Glomerular visceral epithelial cell (primary cell): ENCODE data around the gene MED12L.
A peak's percentile ranks its signal among the peaks of the same experiment; 100 is the strongest.

ENCODE experiments used
- DNase-seq: peaks from one replicate; pipeline ENCODE4 v3.0.0-alpha.2; 2016; ENCODE audit errors: extremely low spot score

Gene MED12L

GRCh38 chr3:151297429-151297828 lies 212.0 kb downstream of the MED12L start:
- no peak for DNase-seq

DNA sequence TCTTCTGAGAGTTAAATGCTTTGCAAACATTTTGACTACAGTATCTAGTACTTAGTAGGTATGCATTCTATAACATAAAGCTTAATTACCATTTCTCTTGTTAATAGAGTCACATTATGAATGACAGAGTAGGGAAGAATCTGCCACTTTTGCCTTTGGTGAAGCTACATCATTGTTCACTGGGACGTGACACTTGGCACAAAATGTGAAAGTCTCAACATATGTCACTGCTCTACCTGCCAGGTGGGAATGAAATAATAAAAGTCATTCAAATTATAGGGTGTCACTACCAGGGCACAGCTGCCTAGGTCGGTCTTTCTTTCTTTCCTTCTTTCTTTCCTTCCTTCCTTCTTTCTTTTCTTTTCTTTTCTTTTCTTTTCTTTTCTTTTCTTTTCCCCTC lies 213.5 kb downstream of the MED12L start:
- DNase-seq = no peak

GRCh38 chr3:151300539-151300938 lies 215.1 kb downstream of the MED12L start:
- no peak for DNase-seq

GRCh38 chr3:151301787-151302186 lies 216.3 kb downstream of the MED12L start:
- no peak for DNase-seq

DNA sequence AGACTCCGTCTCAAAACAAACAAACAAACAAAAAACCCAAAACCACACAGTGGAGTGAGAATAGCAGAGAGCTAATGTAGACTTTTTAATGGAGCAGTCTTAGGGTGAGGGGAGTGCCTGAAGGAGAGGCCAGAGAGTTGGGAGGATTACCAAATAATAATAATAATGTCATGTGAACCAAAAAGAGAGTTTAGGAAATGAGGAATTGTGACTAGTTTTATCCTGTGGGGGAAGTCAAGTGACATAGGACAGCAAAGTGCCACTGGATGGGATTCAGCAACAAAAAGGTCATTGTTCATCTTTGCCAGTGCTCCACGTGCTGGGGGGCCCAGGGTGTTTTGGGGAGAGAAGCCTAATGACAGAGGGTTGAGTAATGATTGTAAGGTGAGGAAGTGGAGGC lies 218.3 kb downstream of the MED12L start:
- DNase-seq = no peak

DNA sequence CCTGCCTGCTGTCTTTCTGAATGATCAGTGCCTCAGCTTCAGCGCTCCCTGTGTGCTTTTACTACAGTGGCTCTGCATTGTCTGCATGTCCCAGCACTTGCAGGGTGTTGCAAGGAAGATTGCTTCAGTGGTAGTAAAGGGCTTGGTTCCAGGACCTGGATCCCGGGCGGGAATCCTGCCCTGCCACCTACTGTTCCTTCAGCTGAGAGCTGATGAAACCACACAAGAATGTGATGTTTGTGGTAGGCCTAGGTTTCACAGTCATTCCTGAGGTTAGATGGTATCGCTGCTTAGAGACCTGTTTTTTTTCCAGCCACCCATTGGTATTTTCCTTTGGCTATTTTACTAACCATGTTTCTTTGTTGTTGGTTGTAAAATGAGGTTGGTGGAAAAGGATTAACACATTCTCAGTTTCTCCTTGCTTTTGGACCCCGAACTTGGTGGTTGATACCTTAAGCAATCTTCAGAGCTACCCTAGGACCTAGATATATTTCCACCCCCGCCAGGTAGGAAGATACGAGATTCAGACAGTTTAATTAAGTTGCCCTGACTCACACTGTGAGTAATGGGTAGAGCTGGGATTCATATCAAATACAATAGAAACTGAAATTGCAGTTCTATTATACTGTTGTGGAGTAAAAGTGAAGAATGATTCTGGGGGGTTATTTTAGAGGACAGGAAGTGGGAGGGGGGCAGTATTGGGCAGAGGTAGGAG lies 219.8 kb downstream of the MED12L start:
- peak; percentile 95 for DNase-seq

DNA sequence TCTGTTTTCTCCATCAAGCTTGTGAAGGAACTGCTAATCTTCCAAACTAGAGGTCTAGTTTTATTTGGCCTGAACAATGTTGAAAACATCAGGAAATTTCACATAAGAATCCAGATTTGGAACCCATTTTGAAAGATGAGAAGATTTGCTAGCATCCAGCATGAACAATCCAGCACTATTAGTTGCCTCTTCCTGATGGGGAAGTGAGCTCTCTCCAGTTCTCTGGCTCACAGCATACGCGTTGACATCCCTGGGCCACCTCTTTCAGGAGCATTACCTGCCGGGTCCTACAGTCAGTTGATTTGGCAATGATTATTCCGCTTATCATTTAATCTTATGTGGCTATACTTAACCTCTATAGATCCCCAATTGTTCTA lies 220.3 kb downstream of the MED12L start:
- no peak for DNase-seq

DNA sequence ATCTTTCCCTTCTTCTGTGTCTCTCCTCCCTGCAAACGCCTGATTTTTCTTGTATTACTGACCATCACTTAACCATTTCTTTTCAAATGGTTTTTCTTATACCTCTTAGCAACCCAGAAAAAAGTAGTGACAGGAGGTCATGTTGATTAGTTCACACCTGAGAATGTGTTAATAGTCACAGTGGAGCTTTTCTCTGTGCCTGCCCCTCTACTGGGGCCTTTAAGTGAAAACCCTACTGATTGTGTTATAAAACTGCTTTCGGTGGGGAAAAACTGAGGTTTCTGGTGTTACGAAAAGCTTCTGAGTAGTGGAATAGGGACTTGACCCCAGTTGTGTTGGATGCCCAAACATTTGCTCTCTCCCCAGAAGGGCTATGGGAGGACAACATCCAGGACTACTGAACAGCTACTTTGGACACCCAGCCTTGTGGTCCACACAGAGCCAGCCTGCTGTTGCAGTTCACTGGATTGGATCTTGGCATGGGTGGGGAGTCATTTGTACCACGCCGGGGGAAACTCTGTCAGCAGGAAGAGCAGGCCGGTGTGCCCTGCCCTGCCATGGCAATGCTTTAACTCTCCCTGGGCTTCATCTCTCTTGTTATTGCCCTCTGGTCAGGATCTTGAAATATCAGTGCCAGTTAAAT lies 220.8 kb downstream of the MED12L start:
- peak; percentile 22 for DNase-seq

GRCh38 chr3:151307131-151307530 lies 221.7 kb downstream of the MED12L start:
- no peak for DNase-seq

- no peak for DNase-seq
These were observed 222.4 kb downstream of the MED12L start for GRCh38 chr3:151307583-151308488.

GRCh38 chr3:151309566-151309965 lies 224.1 kb downstream of the MED12L start:
- no peak for DNase-seq

GRCh38 chr3:151312972-151313371 lies 227.5 kb downstream of the MED12L start:
- DNase-seq = no peak

GRCh38 chr3:151314137-151314536 lies 228.7 kb downstream of the MED12L start:
- DNase-seq = no peak

GRCh38 chr3:151314593-151314992 lies 229.1 kb downstream of the MED12L start:
- no peak for DNase-seq

- no peak for DNase-seq
These were observed 229.7 kb downstream of the MED12L start for GRCh38 chr3:151315136-151315535.

DNA sequence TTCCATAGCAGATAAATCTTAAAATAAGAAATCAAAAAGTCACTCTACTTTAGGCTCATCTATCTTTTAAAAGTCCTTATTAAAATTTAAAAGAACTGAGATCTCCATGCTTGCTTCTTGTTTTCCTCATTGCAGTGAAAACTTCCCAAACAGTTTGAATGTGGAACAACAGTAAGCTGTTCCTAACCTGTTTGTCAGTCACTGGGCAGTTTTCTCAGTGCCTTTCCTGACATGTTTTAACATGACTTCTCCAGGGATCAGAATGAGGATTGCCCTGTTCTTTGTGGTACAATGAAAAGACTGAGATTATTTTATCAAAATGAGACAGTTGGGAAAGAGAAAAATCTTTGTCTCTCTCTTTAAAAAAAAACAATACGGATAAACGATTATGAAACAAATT lies 230.4 kb downstream of the MED12L start:
- no peak for DNase-seq

GRCh38 chr3:151316267-151316991 lies 231.0 kb downstream of the MED12L start, which contains the start of gene GPR87:
Gene GPR87, minus strand, starts transcription at chr3:151316820. Its CDS starts 16,720 bp downstream, at chr3:151300100.
- peak; percentile 61 for DNase-seq

DNA sequence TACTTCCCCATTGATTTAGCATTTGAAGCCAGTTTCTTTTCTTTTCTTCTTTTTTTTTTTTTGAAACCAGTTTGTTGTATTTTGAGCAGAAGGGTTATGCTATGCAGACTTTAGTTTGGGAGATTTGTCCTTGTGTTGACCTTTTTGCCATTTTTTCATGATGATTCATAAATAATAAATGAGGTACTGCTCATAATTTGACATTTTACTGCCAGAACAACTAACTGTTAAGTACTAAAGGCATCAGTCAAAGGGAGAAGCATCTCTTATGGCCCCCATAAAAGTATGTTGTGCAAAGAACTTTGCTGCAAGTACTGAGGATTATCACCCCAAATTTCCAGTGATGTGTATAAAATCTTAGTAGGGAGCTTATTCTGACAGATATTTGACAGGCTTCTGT lies 232.8 kb downstream of the MED12L start:
- no peak for DNase-seq

DNA sequence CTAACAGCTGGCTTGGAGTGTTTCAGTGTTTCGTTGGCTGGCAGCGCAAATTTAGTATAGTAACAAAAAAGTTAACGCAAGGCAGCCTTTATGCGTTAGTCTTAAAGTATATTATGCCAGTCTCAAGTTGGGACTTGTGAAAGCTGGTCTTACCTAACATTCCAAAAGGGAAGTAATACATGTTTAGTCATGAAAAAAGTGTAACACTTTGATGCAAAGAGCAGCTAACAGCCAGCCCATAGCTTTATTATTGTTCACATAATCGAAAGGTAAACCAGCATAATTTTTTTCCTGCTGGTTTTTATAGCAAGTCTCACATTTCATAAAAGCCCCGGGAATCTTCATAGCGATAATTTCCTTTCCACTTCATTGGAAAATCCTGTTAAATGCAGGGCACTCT lies 233.5 kb downstream of the MED12L start:
- no peak for DNase-seq

DNA sequence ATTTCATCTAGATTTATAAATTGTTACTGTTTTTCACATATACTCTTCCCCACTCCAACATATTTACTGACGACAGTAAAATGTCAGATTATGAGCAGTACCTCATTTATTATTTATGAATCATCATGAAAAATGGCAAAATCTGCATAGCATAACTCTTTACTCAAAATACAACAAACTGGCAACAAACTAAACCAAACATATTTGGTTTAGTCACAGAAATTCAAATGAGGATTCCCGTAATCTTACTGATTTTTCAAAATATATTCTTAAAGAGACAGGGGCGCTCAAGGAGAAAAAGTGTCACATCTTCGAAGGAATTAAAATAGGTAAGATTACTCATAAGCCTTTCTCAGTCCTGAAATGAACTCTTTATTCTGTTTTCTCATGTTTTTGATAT lies 234.2 kb downstream of the MED12L start:
- no peak for DNase-seq

DNA sequence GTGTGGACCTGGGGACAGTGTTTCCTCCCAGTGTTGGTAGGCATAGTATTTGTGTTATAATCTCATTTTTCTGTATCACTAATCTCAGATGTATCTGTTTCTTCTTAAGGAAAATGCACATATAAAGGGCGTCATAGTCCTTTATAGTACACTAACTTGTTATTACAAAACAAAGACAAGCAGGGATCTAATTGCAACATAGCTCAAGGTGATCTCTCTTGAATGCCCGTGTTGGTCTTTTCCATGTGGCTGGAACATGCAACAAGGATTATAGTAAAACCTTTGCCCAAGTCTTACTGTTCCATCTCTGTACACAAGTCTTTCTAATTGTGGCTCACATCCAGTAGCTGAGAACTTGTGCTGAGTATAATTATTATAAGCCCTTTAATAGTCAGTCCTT lies 234.7 kb downstream of the MED12L start:
- no peak for DNase-seq

DNA sequence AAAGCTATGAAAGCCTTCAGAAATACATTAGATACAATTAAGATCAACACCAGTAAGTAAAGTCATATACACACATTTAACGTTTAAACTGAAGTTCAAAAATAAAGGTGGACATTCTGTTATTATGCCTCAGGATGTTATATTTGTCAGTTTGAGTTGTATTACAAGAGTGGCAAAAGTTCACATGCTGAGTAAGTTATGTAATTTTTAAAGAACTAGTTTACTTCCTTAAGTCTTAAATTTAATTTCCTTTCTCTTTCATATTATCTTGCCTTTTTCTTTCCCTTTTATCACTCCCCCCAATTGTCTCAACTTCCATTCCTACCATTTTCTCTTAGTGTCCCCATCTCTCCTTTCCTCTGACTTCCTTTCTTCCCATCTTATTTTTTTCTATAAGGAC lies 236.1 kb downstream of the MED12L start:
- no peak for DNase-seq
